OCI-LY7 (cell line): Measurements from ENCODE around the gene RSPH10B.
"Not testable (repeated sequence)": the region's sequence is repeated elsewhere in the genome, so short reads cannot be mapped to it uniquely, and the experiment has no call there.

Source experiments
- CTCF ChIP-seq: fragments of 200-600 bp; sonication (generic); conservative IDR thresholded peaks from 2 replicates; pipeline ENCODE4 v1.5.1; 2014; ENCODE audit warnings: mild to moderate bottlenecking, antibody characterized with exemption, low read length, moderate library complexity, mixed read lengths
- EZH2phosphoT487 ChIP-seq: fragments of 200-600 bp; sonication (generic); IDR thresholded peaks from 2 replicates; pipeline ENCODE4 v1.6.1; 2018; ENCODE audit warnings: low read depth, borderline replicate concordance, mild to moderate bottlenecking, mixed run types, antibody characterized with exemption, low read length, moderate library complexity, mixed read lengths

GRCh38 chr7:5924180-5924579 lies 46.3 kb downstream of the RSPH10B start:
- TF ChIP-seq CTCF, EZH2phosphoT487: not testable (repeated sequence)
